Body of pancreas (tissue), 4 donors: ENCODE measurements around the gene KANSL2. TPM values are rescaled to one million over a fixed set of nuclear protein-coding genes. Genes with fewer than 3 reads are reported as not detected.

Source experiments
- ATAC-seq: fragments of 150-250 bp; one replicate; pipeline ENCODE4 v1.9.1; 2016
- DNase-seq, 4 donors: peaks; one replicate each; pipeline ENCODE4 v3.0.0-alpha.2; 2019
- H3K27ac ChIP-seq, 4 donors: fragments of 200-600 bp; sonication (generic); 1 replicate in 3 of 4; 2 replicates in 1 of 4; pipeline versions ENCODE4 v1.5.1 to v1.6.1; 2016 to 2019; ENCODE audit warnings: mild to moderate bottlenecking in 1 of 4, mixed read lengths in 1 of 4, moderate library complexity in 1 of 4
- H3K27me3 ChIP-seq, 2 donors: fragments of 200-600 bp; sonication (generic); one replicate each; pipeline ENCODE4 v1.6.0; 2016; ENCODE audit warnings: mild to moderate bottlenecking in 1 of 2
- H3K36me3 ChIP-seq, 2 donors: fragments of 200-600 bp; sonication (generic); replicated peaks in 1 of 2; 2 replicates each; pipeline ENCODE4 v1.5.1; 2016; ENCODE audit warnings: low read depth in 2 of 2; ENCODE audit not compliant: insufficient read depth in 1 of 2
- H3K4me1 ChIP-seq: fragments of 200-600 bp; sonication (generic); one replicate; pipeline ENCODE4 v1.6.0; 2016
- H3K4me3 ChIP-seq, 2 donors: fragments of 200-600 bp; sonication (generic); 1 replicate in 1 of 2; 2 replicates in 1 of 2; pipeline ENCODE4 v1.5.1; 2016 to 2019
- H3K9me3 ChIP-seq, 3 donors: fragments of 200-600 bp; sonication (generic); 1 replicate in 2 of 3; 2 replicates in 1 of 3; pipeline ENCODE4 v1.5.1; 2016
- CTCF ChIP-seq, 7 experiments: fragments of 450-650 bp in 4 of 7; fragments of 200-600 bp in 3 of 7; sonication (generic) in 3 of 7; IDR thresholded peaks; one replicate each; pipeline ENCODE4 v1.5.1; 2016 to 2019; ENCODE audit warnings: antibody characterized with exemption in 7 of 7
- POLR2A ChIP-seq, 3 donors: fragments of 450-650 bp; IDR thresholded peaks; one replicate each; pipeline ENCODE4 v1.6.1; 2016; ENCODE audit warnings: antibody characterized with exemption in 3 of 3, mild to moderate bottlenecking in 2 of 3
- WGBS, 2 donors: methylation state at CpG; one replicate each; pipeline ENCODE4 v1.1.5; 2017; 5-methylcytosine and 5-hydroxymethylcytosine counted together
- intact Hi-C: fragments of 100-400 bp; cut with DNase I; formaldehyde crosslinking; loops from one replicate; pipeline ENCODE4 v1.15.1; 2023
- total RNA-seq, 2 donors: library from RNA; depleted of rRNA; stranded (reverse); fragments of >200 nt; gene quantifications; one replicate each; pipeline ENCODE4 v1.1.0, GENCODE V29; 2016

The KANSL2 gene
- total RNA-seq, 2 donors from 2014 or later: 19.1 to 20.0 TPM

- Histone ChIP-seq H3K9me3 (no peaks in the 10 kb centered on the region), H3K27ac (no peak overlapping the region), H3K4me3 (no peak overlapping the region), H3K36me3 (peaks cover 7 to 37% of the 10 kb centered on the region in 2 donors), H3K27me3 (no peaks in the 10 kb centered on the region), H3K4me1 (no peaks in the 10 kb centered on the region)
- intact Hi-C loops: no loop called here
- DNase-seq (no peak), ATAC-seq (no peak)
- no peak for TF ChIP-seq CTCF (IDR thresholded peaks at IDR 0.05)
- no peak for TF ChIP-seq POLR2A (IDR thresholded peaks at IDR 0.05)
- 46 to 57% methylated on average over 2 of the region's 2 CpGs for WGBS, 2 donors
Observed at GRCh38 chr12:48695859-48696258, 13.8 kb upstream of the KANSL2 start.

- ATAC-seq (no peak), DNase-seq (no peak)
- Histone ChIP-seq H3K4me1 (no peaks in the 10 kb centered on the region), H3K4me3 (no peak overlapping the region), H3K36me3 (peaks cover 7 to 31% of the 10 kb centered on the region in 2 donors), H3K27ac (no peak overlapping the region), H3K9me3 (no peaks in the 10 kb centered on the region), H3K27me3 (no peaks in the 10 kb centered on the region)
- intact Hi-C loops: no loop called here
- TF ChIP-seq CTCF (IDR thresholded peaks at IDR 0.05) (no peak), POLR2A (IDR thresholded peaks at IDR 0.05) (no peak)
- WGBS, 2 donors: 97 to 98% methylated on average over 6 of the region's 6 CpGs
Observed at GRCh38 chr12:48694038-48694437, 12.0 kb upstream of the KANSL2 start.

DNA sequence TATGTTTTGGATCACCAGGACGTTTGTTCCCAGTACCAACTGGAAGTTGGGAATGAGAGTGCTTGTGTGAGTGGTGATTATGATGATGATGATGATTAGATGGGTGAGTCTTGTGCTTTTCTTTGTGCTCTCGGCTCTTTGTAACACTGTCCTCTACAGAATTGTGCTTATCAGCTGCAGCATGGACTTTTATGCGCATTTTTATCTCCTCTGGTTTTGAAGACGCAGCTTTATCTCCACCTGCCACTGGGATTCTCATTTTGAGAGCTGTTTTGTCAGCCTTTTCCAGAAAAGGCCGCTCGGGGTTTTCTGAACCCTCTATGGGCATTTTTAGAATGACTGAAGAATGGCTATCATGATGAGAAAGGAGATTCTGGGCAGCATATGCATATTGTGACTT lies 11.5 kb upstream of the KANSL2 start:
- 88 to 89% methylated on average over 6 of the region's 6 CpGs for WGBS, 2 donors
- Histone ChIP-seq H3K27ac (no peak overlapping the region), H3K36me3 (peaks cover 7 to 31% of the 10 kb centered on the region in 2 donors), H3K4me1 (no peaks in the 10 kb centered on the region), H3K9me3 (no peaks in the 10 kb centered on the region), H3K27me3 (no peaks in the 10 kb centered on the region), H3K4me3 (no peak overlapping the region)
- DNase-seq (no peak), ATAC-seq (no peak)
- intact Hi-C loops: no loop called here
- TF ChIP-seq CTCF (IDR thresholded peaks at IDR 0.05) (no peak), POLR2A (IDR thresholded peaks at IDR 0.05) (no peak)

DNA sequence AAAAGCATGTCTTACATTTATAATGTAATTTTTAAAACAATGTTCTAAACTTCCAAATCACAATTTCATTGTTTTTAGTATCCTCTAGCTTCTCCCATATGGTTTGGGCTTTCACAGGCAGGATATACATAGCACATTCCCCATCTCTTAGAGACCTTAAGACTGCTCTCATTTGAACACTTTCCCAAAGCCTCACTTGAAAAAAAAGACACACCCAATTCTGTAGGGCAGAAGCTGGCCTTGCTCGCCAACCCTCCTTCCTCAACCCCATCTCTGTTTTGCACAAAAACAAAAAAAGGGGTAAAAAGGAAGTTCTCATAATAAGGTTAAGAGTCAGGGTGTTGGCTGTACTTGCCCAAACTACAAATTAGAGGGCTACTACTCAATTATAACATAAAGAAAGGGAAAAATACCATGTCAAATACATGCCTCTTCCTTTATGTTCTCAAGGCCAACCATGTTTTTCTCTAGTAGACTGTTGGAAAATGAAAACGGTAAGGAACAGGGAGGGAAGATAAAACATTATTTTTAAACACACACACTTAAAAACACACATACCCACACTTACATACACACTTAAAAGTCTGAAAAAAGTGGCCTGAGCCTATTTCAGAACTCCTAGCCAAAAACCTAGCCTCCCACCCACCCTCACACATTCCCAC lies 9.9 kb upstream of the KANSL2 start:
- no peak overlapping the region for H3K4me3 ChIP-seq
- no peak overlapping the region for H3K27ac ChIP-seq
- H3K27me3 ChIP-seq: no peaks in the 10 kb centered on the region
- DNase-seq (no peak), ATAC-seq (no peak)
- no peaks in the 10 kb centered on the region for H3K9me3 ChIP-seq
- intact Hi-C loops: no loop called here
- peaks cover 7 to 30% of the 10 kb centered on the region in 2 donors for H3K36me3 ChIP-seq
- no peak for TF ChIP-seq CTCF (IDR thresholded peaks at IDR 0.05)
- no peak for TF ChIP-seq POLR2A (IDR thresholded peaks at IDR 0.05)
- H3K4me1 ChIP-seq: no peaks in the 10 kb centered on the region
- WGBS, 2 donors: 49 to 53% methylated on average over 2 of the region's 2 CpGs

DNA sequence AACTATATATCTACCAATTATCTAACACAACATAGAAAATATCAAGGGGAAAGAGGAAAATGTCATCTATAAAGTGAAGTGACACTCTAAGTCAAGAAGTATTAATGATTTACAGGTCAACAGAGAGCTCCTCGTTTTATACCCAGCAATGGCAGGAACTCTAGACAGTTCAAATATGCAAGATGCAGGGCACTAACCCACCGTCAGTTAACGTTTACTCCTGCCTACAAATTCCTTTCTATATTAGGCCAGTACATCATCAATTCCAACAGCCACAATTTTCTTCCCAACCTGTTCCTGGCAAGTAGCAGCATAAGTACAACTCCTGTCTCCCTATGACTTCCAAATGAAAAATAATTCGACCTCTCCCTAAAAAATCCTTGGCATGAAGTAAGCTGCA lies 9.0 kb upstream of the KANSL2 start:
- H3K36me3 ChIP-seq: peaks cover 7 to 30% of the 10 kb centered on the region in 2 donors
- TF ChIP-seq POLR2A (IDR thresholded peaks at IDR 0.05) (no peak), CTCF (IDR thresholded peaks at IDR 0.05) (no peak)
- intact Hi-C loops: no loop called here
- H3K27ac ChIP-seq: no peak overlapping the region
- no peaks in the 10 kb centered on the region for H3K27me3 ChIP-seq
- H3K4me3 ChIP-seq: no peak overlapping the region
- ATAC-seq: no peak
- DNase-seq: no peak
- no peaks in the 10 kb centered on the region for H3K9me3 ChIP-seq
- no peaks in the 10 kb centered on the region for H3K4me1 ChIP-seq
- 33 to 39% methylated on average over 4 of the region's 4 CpGs for WGBS, 2 donors
